Transverse colon (tissue), 4 donors: Measurements from ENCODE around the gene LCK. TPM values are rescaled to one million over a fixed set of nuclear protein-coding genes. Genes with fewer than 3 reads are reported as not detected.
"Not testable (repeated sequence)": the region's sequence is repeated elsewhere in the genome, so short reads cannot be mapped to it uniquely, and the experiment has no call there.

Experiments
- DNase-seq: peaks from one replicate; pipeline ENCODE4 v3.0.0-alpha.2; 2019
- H3K27ac ChIP-seq, 4 donors: fragments of 200-600 bp; sonication (generic); 2 replicates each; pipeline ENCODE4 v1.5.1; 2016 to 2018; ENCODE audit warnings: inconsistent platforms in 4 of 4
- H3K27me3 ChIP-seq: fragments of 200-600 bp; sonication (generic); 2 replicates; pipeline ENCODE4 v1.5.1; 2017; ENCODE audit warnings: inconsistent platforms
- H3K36me3 ChIP-seq, 4 donors: fragments of 200-600 bp; sonication (generic); 2 replicates each; pipeline ENCODE4 v1.5.1; 2017 to 2019; ENCODE audit warnings: inconsistent platforms in 4 of 4
- H3K4me1 ChIP-seq, 4 donors: fragments of 200-600 bp; sonication (generic); 2 replicates each; pipeline ENCODE4 v1.5.1; 2017 to 2020; ENCODE audit warnings: inconsistent platforms in 4 of 4
- H3K4me3 ChIP-seq, 4 donors: fragments of 200-600 bp; sonication (generic); 1 replicate in 1 of 4; 2 replicates in 3 of 4; pipeline versions ENCODE4 v1.5.1 to v1.6.1; 2017 to 2019; ENCODE audit warnings: inconsistent platforms in 4 of 4
- H3K9me3 ChIP-seq, 2 donors: fragments of 200-600 bp; sonication (generic); 2 replicates each; pipeline ENCODE4 v1.5.1; 2017 to 2019; ENCODE audit warnings: inconsistent platforms in 2 of 2
- CTCF ChIP-seq, 5 experiments: fragments of 200-600 bp in 3 of 5; fragments of 450-650 bp in 2 of 5; sonication (generic) in 3 of 5; IDR thresholded peaks; 1 replicate in 2 of 5; 2 replicates in 3 of 5; pipeline ENCODE4 v1.5.1; 2016 to 2017; ENCODE audit warnings: antibody characterized with exemption in 5 of 5, inconsistent platforms in 3 of 5, mild to moderate bottlenecking in 2 of 5, moderate library complexity in 1 of 5
- EP300 ChIP-seq: sonication (generic); formaldehyde crosslinking; IDR thresholded peaks from one replicate; pipeline ENCODE4 v1.6.1; 2017; ENCODE audit warnings: antibody characterized with exemption, low read depth
- POLR2A ChIP-seq: fragments of 450-650 bp; IDR thresholded peaks from one replicate; pipeline ENCODE4 v1.6.1; 2016; ENCODE audit warnings: antibody characterized with exemption, mild to moderate bottlenecking, moderate library complexity
- POLR2AphosphoS5 ChIP-seq, 3 donors: sonication (generic); formaldehyde crosslinking; IDR thresholded peaks; one replicate each; pipeline ENCODE4 v1.6.1; 2016; ENCODE audit warnings: antibody characterized with exemption in 3 of 3
- WGBS, 2 donors: methylation state at CpG; one replicate each; pipeline ENCODE4 v1.1.5; 2018; ENCODE audit warnings: low coverage in 1 of 2; 5-methylcytosine and 5-hydroxymethylcytosine counted together
- in situ Hi-C, 4 donors: fragments of 200-750 bp; cut with MboI; loops; one replicate each; pipeline versions ENCODE4 v1.15.0 to v1.15.1; 2017; ENCODE audit warnings: low sequenced_read_pairs in 3 of 4, low pct_ligation_motif_present in 1 of 4, low pct_unique_long_range_greater_than_20kb in 1 of 4
- intact Hi-C: fragments of 100-400 bp; cut with DNase I; formaldehyde crosslinking; loops from one replicate; pipeline ENCODE4 v1.15.1; 2023; ENCODE audit warnings: low total_unique reads
- total RNA-seq, 4 donors: library from RNA; depleted of rRNA; stranded (reverse); fragments of >200 nt; gene quantifications; one replicate each; pipeline ENCODE4 v1.1.0, GENCODE V29; 2016

The LCK gene
- total RNA-seq, 4 donors from 2014 or later, result 4.5 to 12.3 (median 8.7) TPM; not detected in 1

- no peaks in the 10 kb centered on the region for H3K36me3 ChIP-seq
- no peak for DNase-seq
- in situ Hi-C loops, result no loop called here
- WGBS, 2 donors, result 61 to 63% methylated on average over 6 to 9 of the region's 9 CpGs
- H3K27me3 ChIP-seq, result no peaks in the 10 kb centered on the region
- H3K4me3 ChIP-seq, result peak overlapping the region in 1 of 4 donors; percentile 3
- intact Hi-C loops, result no loop called here
- H3K27ac ChIP-seq, result no peak overlapping the region
- H3K4me1 ChIP-seq, result peaks cover 0 to 3% (median 0%) of the 10 kb centered on the region in 4 donors
- TF ChIP-seq CTCF (IDR thresholded peaks at IDR 0.05) (no peak), EP300 (no peak), POLR2AphosphoS5 (IDR thresholded peaks at IDR 0.05) (no peak), POLR2A (no peak)
- no peaks in the 10 kb centered on the region for H3K9me3 ChIP-seq
These were observed 5.6 kb downstream of the LCK start for GRCh38 chr1:32256473-32257226.

- 79 to 86% methylated on average over 2 to 6 of the region's 6 CpGs for WGBS, 2 donors
- H3K4me1 ChIP-seq, result peaks cover 0 to 3% (median 0%) of the 10 kb centered on the region in 4 donors
- DNase-seq, result no peak
These were observed 6.1 kb downstream of the LCK start for GRCh38 chr1:32257227-32257508.

GRCh38 chr1:32263236-32263593, 12.2 kb downstream of the LCK start:
- H3K4me3 ChIP-seq, H3K36me3 ChIP-seq, intact Hi-C loops, DNase-seq, H3K27me3 ChIP-seq, in situ Hi-C loops, H3K27ac ChIP-seq, H3K4me1 ChIP-seq, H3K9me3 ChIP-seq: not testable (repeated sequence)
- WGBS, 2 donors, result 80 to 94% methylated on average over 1 to 4 of the region's 4 CpGs

More at GRCh38 chr1:32257227-32257508, 6.1 kb downstream of the LCK start:
- no peaks in the 10 kb centered on the region for H3K36me3 ChIP-seq
- H3K9me3 ChIP-seq, result no peaks in the 10 kb centered on the region
- H3K4me3 ChIP-seq, result no peak overlapping the region
- intact Hi-C loops, result no loop called here
- in situ Hi-C loops, result no loop called here
- H3K27me3 ChIP-seq, result no peaks in the 10 kb centered on the region
- H3K27ac ChIP-seq, result no peak overlapping the region
- TF ChIP-seq POLR2AphosphoS5 (IDR thresholded peaks at IDR 0.05) (no peak), CTCF (IDR thresholded peaks at IDR 0.05) (no peak)

- Histone ChIP-seq H3K9me3 (no peaks in the 10 kb centered on the region), H3K4me1 (no peaks in the 10 kb centered on the region), H3K36me3 (no peaks in the 10 kb centered on the region), H3K4me3 (no peak overlapping the region), H3K27me3 (no peaks in the 10 kb centered on the region), H3K27ac (no peak overlapping the region)
- DNase-seq, result no peak
- intact Hi-C loops (no loop called here), in situ Hi-C loops (no loop called here)
- TF ChIP-seq EP300 (no peak), CTCF (IDR thresholded peaks at IDR 0.05) (no peak), POLR2A (no peak), POLR2AphosphoS5 (IDR thresholded peaks at IDR 0.05) (no peak)
- 79 to 81% methylated on average over 4 of the region's 4 CpGs for WGBS, 2 donors
These were observed 12.7 kb downstream of the LCK start for GRCh38 chr1:32263744-32264143.

- no peak for DNase-seq
- Histone ChIP-seq H3K9me3 (no peaks in the 10 kb centered on the region), H3K4me3 (no peak overlapping the region), H3K27ac (no peak overlapping the region), H3K36me3 (no peaks in the 10 kb centered on the region), H3K4me1 (no peaks in the 10 kb centered on the region), H3K27me3 (no peaks in the 10 kb centered on the region)
- in situ Hi-C loops (no loop called here), intact Hi-C loops (no loop called here)
- WGBS, 2 donors, result 95 to 96% methylated on average over 9 of the region's 9 CpGs
- TF ChIP-seq POLR2A (no peak), POLR2AphosphoS5 (IDR thresholded peaks at IDR 0.05) (no peak), CTCF (IDR thresholded peaks at IDR 0.05) (no peak), EP300 (no peak)
These were observed 14.8 kb downstream of the LCK start for GRCh38 chr1:32265846-32266245.
